ENCODE measurements around the gene TRH.

Gene TRH, protein sequence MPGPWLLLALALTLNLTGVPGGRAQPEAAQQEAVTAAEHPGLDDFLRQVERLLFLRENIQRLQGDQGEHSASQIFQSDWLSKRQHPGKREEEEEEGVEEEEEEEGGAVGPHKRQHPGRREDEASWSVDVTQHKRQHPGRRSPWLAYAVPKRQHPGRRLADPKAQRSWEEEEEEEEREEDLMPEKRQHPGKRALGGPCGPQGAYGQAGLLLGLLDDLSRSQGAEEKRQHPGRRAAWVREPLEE

DNA sequence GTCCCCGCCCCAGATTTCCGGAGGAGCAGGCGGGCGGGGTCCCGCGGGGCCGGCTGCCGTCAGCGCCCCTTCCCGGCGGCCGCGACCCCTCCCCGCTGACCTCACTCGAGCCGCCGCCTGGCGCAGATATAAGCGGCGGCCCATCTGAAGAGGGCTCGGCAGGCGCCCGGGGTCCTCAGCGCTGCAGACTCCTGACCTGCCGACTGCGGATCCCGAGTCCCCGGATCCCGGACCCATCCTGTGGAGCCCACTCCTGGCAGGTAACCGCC lies at the start of gene TRH:
TSS of gene TRH (plus strand) at position 157 of the 269 bp plus-strand sequence. CDS start 1,097 bp downstream, outside the sequence.
- DNase-seq: no peak

DNA sequence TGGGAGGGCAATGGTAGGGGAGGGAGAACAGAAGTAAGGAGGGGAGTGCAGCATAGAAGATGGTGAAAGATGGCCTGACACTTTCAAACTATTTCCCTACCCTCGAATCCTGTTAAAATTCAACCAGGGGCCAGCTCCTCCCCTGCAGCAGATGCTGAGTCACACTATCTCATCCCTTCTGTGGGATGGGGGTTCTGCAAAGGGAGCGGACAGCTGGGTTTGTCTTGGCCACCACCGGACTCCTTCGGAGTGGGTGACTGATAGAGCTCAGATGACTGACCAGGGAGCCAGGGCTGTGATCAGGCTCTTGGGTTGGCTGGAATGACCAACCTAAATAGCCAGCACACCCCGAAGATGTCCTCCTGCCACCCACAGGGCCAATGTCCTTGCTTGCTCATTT lies 47.4 kb upstream of the TRH start:
- no peak for DNase-seq

DNA sequence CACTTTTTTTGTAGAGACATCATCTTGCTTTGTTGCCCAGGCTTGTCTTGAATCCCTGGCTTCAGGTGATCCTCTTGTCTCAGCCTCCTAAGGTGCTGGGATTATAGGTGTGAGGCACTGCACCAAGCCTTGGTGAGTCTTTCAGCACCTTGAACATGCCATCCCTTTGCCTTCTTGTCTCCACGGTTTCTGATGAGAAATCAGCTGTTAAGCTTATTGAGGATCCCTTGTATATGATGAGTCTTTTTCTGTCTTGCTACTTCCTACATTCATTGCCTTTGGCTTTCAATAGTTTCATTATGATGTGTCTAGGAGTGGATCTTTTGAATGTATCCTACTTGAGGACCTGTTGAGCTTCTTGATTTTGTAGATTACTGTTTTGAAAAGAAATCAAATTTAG lies 45.1 kb upstream of the TRH start:
- DNase-seq: no peak

DNA sequence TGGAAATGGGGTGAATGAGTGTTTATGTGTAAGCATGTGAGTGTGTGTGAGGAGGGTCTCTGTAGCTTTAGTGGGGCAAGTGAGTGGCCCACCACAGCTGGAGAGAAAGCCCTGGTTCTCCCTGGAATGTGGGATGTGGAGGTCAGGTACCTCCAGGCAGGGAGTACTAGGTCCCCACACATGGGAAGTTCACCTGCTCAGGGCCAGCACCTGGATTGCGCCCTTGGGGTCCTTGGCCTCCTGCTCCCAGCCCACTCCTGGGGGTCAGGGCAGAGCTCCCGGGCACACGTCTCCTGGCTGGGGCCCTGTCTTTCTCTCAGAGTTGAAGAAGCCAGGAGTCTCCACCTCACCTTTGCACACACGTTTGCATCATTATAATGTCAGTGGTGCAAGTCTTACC lies 41.0 kb upstream of the TRH start:
- DNase-seq: no peak

DNA sequence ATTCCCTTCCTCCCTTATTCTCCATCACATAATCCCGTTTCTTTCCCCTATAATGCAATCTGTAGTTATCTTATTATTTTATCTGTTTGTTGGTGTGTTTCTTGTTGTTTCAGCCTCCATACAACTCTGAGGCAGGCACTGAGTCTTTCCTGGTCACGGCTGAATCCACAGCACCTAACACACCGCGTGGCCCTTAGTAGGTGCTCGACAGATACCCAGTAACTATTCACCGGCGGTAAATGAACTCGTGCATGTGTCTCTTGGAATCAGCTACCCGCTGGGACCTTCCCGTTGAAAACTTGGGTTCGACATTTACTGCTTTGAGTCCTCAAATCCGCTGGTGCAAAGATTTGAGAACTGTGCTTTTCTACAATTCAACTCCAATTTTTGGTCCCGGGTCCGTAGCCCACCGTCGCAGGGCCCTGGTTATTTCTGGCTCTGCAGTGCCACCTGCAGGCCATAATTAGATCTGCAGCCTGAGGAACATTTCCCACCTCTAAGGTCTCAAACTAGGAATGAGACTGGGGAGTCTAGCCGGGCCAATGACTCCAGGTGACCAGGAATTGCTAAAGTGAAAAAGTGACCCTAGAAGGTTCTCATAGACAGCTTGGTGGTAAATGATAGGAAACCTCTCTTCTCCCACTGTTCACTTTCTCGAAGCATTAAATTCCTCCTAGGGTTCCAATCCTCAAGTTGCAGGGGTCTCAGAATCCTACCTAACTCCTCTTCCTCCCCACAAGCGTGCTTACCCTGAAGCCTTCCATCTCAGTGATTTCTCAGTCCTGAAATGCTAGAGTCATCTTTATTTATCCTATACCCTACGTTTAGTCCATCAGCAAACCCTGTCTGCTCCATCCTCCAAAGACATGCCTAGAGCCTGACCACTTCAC lies 40.0 kb upstream of the TRH start:
- peak; percentile 11 to 24 for DNase-seq

DNA sequence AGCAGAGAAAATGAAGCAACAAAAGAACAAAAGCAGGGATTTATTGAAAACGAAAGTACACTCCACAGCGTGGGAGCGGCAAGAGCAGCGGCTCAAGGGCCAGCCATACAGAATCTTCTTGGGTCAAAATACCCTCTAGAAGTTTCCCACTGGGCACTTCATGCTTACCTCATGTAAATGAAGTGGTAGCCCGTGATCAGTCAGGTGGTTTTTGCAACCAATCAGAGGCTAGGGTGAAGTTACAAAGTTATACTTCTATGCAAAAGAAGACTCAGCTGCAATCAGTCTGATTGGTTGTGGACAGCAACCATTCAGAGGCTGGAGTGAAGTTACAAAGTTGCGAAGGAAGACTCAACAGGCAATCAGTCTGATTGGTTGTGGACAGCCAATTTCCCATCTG lies 37.8 kb upstream of the TRH start:
- peak in 1 of 2 donors; percentile 4 for DNase-seq

DNA sequence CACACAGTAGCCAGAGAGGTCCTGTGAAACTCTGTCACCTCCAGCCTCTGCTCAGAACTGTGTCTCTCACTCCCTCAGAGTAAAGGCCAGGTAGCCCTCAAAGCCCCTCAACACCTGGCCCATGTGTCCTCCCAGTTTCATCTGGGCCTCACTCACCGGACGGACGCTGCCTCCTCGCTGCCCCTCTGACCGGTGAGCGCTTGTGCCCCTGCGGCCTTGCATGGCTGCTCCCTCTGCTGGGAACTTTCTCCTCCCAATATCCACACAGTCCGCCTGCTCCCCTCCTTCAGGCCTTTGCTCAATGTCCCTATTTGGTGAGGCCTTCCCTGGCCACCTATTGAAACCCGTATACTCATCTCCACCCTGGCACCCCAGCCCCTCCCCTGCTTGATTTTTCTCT lies 36.8 kb upstream of the TRH start:
- DNase-seq: no peak

DNA sequence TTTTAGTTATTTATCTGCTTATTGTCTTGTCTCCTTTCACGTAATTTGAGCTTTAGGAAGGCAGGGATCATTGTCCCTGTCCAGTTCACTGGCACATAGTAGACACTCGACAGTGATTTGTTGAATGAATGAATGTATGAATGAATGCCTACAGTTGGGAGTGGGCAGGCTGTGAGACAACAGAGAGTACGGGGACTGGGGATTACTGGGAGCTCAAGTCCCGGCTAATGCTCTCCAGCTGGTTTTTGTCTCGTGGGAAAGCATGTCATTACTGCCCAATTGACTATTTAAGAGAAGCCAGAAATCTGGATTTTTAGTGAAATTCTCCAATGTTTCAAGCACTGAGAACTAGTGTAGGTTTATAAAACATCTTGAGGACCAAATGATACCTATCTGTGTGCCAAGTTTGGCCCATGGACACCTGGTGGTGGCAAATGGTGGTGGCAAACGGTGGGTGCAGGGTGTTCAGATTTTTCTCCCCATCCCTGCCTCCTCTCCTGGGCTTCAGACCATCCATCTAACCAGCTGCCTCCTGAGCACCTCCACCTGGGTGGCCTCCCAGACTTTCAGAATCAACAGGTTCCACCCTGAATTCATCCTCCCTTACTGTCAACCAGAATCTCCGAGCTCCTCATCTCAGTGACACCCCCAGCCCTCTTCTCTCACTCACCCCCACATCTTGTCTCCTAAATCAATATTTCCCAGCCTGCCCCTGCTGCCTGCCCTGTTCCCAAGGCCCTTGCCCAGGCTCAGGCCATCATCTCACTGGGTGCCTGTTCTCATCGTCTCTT lies 36.2 kb upstream of the TRH start:
- no peak for DNase-seq

DNA sequence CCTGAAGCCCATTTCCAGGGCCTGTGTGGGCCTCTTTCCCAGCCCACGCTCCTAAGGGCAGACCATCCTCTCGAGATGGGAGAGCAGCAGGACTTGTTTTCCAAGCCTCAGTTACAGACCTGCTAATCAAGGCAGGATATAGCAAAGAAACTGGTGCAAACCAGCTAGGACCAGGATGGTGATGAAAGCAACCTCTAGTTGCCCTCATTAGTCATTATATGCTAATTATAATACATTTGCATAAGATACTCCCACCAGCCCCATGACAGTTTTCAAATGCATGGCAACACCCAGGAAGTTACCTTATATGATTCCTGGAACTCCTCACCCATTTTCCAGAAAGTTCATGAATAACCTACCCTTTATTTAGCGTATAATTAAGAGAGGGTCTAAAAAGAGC lies 34.4 kb upstream of the TRH start:
- no peak for DNase-seq

DNA sequence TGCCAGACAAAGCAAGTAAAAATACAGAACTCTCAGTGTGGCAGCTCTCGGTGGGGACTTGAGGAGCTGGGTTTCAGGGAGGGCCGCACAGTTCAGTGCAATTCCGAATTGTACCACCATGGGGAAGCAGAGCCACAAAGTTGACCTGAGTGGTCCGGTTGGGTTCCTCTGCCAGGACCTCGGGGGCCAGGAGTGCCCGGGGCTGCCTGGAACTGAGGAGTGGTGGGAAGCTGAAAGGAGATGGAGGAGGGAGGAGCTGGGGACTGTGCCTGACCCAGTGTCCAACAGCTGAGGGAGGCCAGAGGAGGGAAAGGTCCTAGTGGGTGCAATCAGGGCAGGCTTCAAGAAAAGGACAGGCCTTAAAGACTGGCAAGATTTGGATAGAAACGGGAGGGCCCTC lies 32.2 kb upstream of the TRH start:
- peak in 1 of 2 donors; percentile 8 for DNase-seq

DNA sequence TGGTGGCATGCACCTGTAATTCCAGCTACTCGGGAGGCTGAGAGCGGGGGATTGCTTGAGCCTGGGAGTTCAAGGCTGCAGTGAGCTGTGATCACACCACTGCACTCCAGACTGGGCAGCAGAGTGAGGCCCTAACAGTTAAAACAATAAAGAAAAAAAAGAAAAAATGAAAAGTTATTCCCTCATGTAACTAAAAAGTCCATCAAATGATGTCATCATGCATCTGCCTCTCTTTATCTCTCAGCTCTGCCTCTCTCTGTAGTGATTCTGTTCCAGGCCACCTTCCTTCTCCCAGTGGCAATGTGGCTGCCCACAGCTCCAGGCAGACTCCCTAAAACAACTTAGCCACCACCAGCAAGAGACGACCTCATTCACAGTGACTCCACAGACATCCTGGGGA lies 31.5 kb upstream of the TRH start:
- DNase-seq: no peak

DNA sequence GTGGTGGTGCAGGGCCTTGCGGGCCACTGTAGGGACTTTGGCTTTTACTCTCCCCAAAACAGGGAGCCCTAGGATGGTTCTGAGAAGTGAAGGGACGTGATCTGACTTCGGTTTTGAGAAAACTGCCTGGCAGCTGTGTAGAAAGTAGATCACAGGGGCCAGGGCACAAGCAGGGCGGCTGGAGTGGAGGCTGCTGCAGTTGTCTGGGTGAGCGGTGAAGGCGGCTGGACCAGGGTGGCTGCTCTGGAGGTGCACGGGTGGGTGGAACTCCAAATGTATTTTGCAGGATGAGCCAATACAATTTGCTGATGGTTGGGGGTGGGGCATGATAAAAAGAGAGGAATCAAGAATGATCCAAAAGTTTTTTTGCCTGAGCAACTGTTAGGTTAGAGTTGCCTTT lies 29.8 kb upstream of the TRH start:
- no peak for DNase-seq

DNA sequence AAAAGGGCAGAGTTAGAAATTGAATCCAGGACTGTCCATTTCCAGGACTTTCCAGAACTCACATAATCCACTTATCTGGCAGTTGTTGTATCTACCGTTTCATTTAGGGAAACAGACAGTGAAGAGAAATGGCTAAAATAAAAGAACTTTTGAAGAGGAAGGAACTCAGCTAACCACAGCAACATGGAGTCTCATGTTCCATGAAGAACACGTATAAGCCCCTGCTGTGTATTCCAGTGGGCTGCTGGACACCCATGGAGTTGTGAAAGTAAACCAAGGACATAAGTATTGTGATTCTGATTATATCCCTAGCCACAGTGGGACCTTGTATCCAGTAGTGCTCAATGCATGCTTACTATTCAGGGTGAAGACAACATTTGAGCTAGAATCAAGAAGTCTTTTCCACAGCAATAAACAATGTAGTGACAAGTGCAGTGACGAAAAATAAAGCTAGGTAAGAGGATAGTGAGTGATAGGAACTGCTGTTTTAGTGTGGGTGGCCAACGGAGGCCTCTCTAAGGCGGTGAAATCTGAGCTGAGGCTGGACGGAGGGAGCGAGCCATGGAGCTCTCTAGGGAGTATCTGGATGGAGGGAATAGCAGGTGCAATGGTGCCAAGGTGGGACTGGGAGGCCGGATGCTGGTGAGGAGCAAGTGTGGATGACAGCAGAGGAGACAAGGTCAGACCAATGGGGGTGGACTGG lies 26.8 kb upstream of the TRH start:
- no peak for DNase-seq

DNA sequence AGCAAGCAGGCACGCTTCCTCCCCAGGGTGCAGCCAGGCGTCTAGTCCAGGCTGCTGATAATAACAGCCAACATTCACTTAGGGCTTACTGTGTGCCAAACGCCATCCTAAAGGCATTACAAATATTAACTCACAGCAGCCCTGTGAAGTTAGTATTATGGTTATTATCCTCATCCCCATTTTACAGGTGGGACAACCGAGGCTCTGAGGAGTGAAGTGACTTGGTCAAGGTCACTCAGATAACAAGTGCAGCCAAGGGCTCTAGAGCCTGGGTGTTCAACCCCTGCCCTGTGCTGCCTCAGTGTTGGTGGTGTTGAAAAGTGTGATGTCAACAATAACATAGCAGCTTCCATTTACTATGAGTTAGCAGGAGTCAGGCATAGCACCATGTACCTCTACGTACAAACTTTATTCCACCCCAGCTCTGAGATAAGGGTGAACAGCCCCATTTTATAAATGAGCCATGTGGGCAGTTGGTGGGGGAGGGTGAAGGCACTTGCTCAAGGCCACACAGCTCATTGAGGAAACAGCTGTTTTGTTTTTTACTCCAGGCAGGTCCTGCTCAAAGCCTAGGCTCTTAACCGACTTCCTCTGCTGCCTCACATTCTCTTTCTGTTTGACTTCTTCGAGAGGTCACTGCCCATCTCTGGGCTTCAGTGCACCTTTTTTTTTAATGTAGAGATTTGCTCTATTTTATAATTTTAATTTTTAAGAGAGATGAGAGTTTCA lies 24.0 kb upstream of the TRH start:
- no peak for DNase-seq

DNA sequence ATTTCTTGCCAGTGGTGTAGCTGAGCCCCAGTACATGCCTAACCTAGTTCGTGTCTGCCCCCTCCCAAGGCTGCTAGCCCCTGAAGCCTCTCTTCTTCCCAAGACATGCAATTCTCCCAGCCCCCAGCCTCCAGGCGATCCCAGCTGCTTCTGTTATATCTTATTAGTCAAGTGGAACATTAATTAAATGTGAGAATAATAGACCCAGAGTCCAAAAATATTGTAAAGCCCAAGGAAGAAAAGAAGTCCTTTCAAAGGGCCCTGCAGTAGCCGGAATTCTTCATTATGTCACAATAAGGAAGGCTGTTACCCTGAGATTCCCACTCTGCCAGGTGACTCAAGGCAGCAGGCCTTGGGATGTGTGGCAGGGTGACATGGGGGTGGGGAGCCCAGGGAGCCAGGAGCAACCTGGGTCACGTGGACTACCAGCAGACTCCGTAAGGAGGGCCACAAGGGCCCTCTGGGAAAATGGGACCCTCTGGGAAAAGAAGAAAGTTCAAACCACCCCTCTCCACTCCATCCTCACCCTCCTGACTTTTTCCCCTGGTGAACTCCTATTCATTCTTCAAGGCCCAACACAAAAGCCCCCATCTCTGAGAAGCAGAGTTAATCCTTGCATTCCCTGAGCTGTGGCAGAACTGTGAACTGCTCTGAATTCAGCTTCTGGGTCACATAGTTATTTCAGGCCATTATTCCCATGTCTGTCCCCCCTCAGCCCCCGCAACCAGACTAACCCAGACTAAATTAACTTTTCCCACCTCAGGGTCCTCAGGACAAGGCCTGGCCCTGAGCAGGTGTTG lies 21.8 kb upstream of the TRH start:
- no peak for DNase-seq

DNA sequence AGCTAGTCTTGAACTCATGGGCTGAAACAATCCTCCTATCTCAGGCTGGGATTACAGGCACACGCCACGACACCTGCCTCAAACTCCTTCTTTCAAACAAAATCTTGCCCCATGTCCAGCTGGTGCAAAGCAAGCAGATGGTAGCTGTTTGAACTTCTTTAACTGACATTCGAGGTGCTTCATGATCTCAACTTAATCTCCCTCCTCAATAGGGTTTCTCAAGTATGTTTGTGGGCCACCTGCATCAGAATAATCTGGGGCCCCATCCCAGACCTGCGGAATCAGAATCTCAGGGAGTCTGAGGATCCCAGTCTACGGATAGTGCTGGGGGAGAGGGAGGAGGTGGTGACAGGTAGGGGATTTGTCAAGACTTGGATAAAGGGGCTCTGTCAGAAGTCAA lies 20.9 kb upstream of the TRH start:
- no peak for DNase-seq

DNA sequence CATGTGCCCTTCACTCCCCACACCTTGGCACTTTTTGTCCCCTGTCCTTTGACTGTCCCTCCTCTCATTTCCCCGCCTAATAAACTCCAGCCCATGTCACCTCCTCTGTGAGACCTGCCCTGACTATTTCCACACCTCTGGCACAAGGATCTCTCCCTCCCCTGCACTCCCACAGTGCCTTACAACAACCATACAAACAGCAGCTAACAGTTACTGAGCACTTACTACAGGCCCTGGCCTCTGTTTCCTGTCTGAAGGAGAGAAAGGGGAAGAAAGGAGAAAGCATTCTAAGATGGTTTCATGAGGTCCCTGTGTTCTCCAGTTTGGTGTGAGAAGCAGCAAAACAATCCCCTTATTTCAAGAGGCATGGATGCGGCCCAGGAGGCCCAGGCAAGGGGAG lies 20.0 kb upstream of the TRH start:
- no peak for DNase-seq

DNA sequence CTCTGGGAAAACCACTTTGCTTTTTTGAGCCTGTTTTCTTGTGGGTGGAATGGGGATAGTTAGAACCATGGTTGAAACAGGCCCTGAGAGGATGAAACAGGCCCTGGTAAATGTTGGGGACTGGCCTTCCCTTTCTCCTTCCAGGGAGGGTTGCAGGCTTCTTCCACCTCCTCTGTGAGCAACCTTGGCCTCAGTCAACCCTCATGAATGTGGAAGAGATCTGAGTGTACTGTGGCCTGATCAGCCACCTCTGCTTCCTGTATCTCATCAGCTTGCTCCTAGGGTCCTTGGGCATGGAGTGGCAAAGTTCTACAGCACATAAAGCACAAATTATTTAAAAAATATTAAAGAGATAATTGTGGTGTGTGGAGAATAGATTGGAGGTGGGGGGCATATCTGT lies 17.6 kb upstream of the TRH start:
- DNase-seq: no peak

DNA sequence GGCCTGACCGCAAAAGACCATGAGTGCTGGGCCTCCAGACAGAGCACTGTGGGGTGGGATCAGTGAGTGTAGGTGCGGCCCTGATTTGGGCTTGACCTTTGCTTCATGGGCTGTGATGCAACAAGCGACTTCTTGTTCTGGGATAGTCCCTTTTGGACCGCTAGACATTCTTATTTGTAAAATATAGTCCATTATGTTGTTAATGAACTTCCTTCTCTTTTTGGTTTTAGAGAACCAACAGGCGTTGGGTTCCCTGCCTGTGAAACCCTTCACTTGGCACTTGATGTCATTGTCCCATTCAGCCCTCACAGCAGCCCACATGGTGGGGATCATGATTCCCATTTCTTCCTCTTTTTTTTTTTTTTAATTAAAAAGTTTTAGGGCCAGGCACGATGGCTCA lies 15.8 kb upstream of the TRH start:
- DNase-seq: no peak

DNA sequence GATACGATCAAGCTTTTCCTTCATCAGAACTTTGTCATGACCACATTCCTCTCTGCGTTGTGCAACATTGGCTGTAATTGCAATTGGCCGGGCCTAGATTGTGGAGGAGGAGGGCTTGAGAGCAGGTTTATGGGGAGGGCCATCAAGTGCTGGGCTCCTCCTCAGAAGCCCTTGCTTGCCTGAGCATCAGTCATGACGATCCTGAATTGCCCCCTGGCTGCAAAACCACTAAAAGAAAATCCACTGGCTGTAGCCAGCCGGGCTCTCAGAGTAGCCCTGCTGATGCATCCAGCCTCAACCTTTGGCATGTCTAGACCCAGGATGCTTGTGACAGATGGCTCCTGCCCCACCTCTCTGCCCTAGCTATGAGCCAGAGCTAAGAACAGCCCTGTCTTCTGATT lies 13.4 kb upstream of the TRH start:
- no peak for DNase-seq

DNA sequence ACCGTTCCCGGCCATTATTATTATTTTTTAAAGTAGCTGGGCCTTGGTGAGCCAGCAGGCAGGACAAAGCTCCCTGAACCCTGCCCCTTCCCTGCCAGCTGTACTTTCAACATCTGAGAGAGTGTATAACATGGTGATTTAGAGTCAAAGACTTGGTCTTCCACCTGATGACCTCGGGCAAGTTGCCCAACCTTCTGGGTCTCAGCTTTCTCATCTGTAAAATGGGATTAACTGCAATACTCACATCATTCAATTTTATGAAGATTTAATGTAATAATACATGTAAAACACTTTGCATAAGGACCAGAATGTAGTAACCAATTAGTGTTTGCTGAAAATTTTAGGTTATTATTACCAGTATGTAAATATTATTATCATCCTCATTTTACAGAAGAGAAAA lies 11.9 kb upstream of the TRH start:
- DNase-seq: no peak

DNA sequence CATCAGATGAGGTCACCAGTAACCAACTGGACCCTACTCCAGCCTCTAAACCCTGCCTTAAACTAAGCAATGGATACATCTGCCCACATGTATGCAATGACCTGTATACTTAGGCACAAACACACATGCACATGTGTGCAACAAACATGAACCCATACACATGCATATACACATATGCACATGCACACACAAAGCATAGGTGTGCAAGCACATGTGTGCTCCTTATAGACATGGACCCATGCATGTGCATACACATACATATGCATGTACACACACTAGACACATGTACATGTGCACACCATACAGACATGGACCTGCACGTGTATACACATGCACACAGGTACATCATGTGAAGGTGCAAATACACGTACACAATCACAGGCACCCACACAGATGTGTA lies 8.6 kb upstream of the TRH start:
- no peak for DNase-seq
